Urinary bladder (tissue), 4 donors: ENCODE measurements around the gene INPP5D. TPM values are rescaled to one million over a fixed set of nuclear protein-coding genes. Genes with fewer than 3 reads are reported as not detected.

ENCODE experiments used
- DNase-seq: peaks from one replicate; pipeline ENCODE4 v3.0.0-alpha.2; 2015; ENCODE audit errors: extremely low spot score
- H3K27ac ChIP-seq: one replicate; pipeline ENCODE4 v1.5.1; 2013; ENCODE audit warnings: low read depth, mild to moderate bottlenecking, moderate library complexity
- H3K36me3 ChIP-seq: one replicate; pipeline ENCODE4 v1.6.1; 2013; ENCODE audit warnings: mild to moderate bottlenecking, moderate library complexity; ENCODE audit not compliant: insufficient read depth
- H3K4me1 ChIP-seq: one replicate; pipeline ENCODE4 v1.6.1; 2013; ENCODE audit warnings: mild to moderate bottlenecking, moderate library complexity; ENCODE audit not compliant: insufficient read depth
- H3K4me3 ChIP-seq: one replicate; pipeline ENCODE4 v1.5.1; 2013; ENCODE audit warnings: low read depth, low read length
- WGBS: extraction: QIAGEN DNeasy Blood & Tissue Kit; methylation state at CpG from one replicate; pipeline ENCODE4 v1.1.7; 2013; 5-methylcytosine and 5-hydroxymethylcytosine counted together
- polyA plus RNA-seq: library from polyadenylated mRNA; stranded (reverse); fragments of 200-250 nt; gene quantifications from one replicate; pipeline ENCODE4 v1.2.3, GENCODE V29; 2013
- total RNA-seq: library from RNA; depleted of rRNA; stranded (reverse); fragments of >200 nt; gene quantifications from one replicate; pipeline ENCODE4 v1.2.3, GENCODE V29; 2014
- donor health status: healthy with polysubstance abuse.
- donor health status: healthy.

INPP5D gene
- total and polyA plus RNA-seq, 2 donors: 8.4 to 13.5 TPM

DNA sequence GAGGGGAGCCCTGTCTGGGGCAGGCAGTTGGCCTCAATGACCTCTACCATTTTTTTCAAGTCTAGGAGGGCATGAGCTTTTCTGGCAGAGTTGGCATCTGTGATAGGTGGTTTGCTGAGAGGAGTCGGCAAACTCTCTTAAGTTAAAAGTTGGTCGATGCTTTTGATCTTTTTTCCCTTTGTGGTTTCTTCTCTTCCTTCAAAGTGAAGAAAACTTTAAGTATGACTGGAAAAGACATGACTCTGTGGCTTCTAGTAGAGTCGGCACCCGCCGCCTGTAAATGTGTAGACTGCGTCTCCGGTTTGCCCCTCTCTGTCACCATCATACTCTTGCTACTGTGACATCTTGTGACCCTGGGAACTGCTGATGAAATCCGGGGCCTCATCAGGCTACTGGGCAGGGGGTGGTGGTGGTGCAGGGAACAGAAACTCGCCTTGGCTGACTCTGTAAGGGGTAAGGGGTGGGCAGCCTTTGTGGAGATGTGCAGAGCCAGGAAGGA is 21.1 kb downstream of the INPP5D start:
- H3K27ac ChIP-seq: no peak overlapping the region
- DNase-seq: no peak
- no peak overlapping the region for H3K4me3 ChIP-seq
- H3K4me1 ChIP-seq: no peaks in the 10 kb centered on the region
- H3K36me3 ChIP-seq: no peaks in the 10 kb centered on the region
- WGBS: 76% methylated on average over 9 of the region's 9 CpGs

DNA sequence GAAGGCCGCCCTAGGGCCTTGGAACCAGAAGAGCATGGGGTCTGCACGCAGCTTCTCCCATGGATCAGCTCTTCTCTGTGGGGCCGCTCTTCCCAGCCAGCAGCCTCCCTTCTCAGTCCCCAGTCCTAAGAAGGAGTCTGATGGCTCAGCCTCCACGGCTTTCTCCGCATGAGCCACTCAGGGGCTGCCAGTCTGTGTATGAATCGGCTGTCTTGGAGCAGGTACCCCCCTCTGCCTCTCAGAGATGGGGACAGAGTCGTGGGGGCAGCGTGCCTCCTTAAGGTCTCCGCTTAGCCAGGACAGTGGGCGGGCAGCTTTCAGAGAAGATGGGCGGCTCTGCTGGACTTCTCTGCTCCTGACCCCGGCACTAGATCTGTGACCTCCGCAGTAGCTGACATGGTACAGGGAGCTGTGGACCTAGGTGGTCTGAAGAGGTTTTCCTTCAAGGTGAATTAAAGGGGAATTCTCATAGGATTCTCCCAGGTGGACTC is 21.6 kb downstream of the INPP5D start:
- 91% methylated on average over 13 of the region's 13 CpGs for WGBS
- H3K27ac ChIP-seq: no peak overlapping the region
- no peak for DNase-seq

DNA sequence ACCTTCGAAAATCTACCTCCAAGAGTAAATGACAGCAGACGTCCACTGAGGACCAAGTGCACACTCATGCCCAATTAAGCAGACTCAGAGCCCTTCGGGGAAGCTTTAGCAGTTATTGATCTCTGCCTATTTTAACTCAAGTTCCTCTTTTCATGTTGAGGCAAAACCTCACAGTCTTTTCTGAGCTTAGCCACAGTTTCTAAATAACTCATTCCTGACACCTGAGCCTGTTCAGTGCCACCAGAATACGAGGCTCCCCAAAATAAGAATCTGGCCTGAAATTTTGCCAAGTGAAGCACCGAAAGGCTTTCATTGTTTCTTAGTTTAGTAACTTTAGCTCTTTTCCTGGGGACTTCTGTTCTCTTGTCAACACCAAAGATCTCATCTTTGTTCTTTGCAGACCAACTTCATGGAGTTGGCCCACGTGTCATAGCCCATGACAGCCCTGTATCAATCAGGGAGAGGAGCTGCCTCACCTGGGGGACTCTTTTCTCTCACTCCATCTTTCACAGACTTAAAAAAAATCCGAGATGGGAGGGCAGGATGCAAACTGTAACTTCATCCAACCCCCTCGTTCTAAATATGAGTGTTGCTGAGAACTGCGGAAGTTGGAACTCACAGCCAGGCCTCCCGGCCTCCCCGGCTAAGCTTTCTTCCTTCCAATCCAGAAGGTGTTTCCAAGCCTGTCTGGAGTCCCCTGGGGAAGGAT is 22.2 kb downstream of the INPP5D start:
- WGBS: 69% methylated on average over 11 of the region's 11 CpGs
- Histone ChIP-seq H3K27ac (peak overlapping the region; percentile 48), H3K4me3 (no peak overlapping the region), H3K4me1 (no peaks in the 10 kb centered on the region), H3K36me3 (no peaks in the 10 kb centered on the region)
- no peak for DNase-seq

More for the DNA sequence above, 21.6 kb downstream of the INPP5D start:
- H3K4me1 ChIP-seq: no peaks in the 10 kb centered on the region
- no peak overlapping the region for H3K4me3 ChIP-seq
- no peaks in the 10 kb centered on the region for H3K36me3 ChIP-seq

DNA sequence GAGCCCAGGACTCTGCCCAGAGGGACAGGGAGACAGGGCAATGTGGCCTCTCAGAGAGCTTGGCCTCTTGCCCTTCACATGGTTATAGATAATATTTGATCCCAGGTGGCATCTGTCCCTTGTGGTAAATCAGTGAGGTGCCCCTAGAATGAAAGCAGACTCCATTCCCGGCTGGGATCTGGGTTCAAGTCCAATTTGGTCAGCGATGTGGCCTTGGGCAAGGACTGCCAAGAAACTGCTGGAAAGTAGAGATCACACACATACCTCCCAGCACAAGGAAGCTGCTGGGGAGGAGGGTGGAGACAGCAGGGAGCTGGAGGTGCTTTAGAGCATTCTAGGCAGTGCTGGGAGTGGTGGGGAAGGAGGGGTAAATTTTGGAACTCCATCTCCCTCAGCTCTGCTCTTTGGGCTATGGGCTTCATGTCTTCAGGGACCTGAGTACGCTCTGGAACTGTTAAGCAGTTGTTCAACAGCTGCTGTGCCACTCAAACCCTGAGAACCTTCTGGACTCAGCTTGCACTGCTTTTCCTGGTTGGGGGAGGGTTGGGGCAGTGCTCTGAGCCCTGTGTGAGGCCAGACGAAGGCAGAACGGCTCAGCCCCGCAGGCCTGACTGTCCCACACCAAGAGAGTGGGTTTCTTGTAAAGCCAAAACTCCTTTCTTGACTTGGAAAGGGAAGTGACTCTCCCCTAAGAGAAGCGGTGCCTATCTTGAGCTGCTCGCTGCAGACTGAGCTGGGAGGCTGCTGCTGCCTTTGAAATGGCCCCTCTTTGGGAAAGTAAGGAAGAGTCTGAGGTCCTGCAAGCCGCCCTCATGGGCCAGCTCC is 23.0 kb downstream of the INPP5D start:
- peak overlapping the region; percentile 61 for H3K27ac ChIP-seq
- 60% methylated on average over 9 of the region's 9 CpGs for WGBS
- no peaks in the 10 kb centered on the region for H3K4me1 ChIP-seq
- no peak overlapping the region for H3K4me3 ChIP-seq
- H3K36me3 ChIP-seq: no peaks in the 10 kb centered on the region
- DNase-seq: no peak

DNA sequence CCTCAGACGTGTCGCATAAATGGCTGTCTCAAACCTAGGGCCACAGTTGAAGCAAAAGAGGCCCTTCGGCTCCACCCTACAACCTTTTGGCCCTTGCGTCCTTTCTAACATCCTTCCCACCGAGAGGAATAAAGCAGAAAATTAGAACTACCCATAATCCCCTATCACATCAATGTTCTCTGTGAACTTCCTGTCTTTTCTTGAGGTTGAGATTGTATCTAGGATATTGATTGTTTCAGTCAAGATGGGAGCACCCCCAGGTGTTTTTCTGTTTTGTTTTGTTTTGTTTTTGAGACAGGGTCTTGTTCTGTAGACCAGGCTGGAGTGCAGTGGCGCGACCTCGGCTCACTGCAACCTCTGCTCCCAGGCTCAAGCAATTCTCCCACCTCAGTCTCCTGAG is 23.6 kb downstream of the INPP5D start:
- WGBS: 83% methylated on average over 8 of the region's 8 CpGs
- H3K27ac ChIP-seq: peak overlapping the region; percentile 61

DNA sequence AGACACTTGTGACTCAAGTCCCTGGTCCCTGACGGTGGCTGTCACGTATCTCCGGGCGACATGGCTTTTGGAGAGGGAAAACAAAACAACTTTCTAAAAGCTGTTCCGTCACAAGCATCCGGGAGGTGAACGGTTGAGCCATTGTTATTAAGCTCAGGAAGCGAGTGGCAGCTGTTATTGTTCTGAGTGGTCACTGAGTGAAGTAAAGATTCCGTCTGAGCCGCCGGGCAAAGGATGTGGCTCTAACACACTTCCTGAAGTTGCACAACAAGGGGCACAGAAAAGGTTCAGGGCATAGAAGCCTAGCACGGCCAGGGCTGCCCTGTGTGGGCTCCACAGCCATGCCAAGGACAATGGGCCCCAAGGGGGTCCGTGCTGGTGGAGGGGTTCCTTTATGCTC is 24.3 kb downstream of the INPP5D start:
- no peak for DNase-seq
- Histone ChIP-seq H3K36me3 (no peaks in the 10 kb centered on the region), H3K27ac (no peak overlapping the region), H3K4me1 (no peaks in the 10 kb centered on the region), H3K4me3 (no peak overlapping the region)
- 69% methylated on average over 13 of the region's 13 CpGs for WGBS

More for the DNA sequence above, 23.6 kb downstream of the INPP5D start:
- no peaks in the 10 kb centered on the region for H3K4me1 ChIP-seq
- H3K36me3 ChIP-seq: no peaks in the 10 kb centered on the region
- no peak for DNase-seq
- H3K4me3 ChIP-seq: no peak overlapping the region

DNA sequence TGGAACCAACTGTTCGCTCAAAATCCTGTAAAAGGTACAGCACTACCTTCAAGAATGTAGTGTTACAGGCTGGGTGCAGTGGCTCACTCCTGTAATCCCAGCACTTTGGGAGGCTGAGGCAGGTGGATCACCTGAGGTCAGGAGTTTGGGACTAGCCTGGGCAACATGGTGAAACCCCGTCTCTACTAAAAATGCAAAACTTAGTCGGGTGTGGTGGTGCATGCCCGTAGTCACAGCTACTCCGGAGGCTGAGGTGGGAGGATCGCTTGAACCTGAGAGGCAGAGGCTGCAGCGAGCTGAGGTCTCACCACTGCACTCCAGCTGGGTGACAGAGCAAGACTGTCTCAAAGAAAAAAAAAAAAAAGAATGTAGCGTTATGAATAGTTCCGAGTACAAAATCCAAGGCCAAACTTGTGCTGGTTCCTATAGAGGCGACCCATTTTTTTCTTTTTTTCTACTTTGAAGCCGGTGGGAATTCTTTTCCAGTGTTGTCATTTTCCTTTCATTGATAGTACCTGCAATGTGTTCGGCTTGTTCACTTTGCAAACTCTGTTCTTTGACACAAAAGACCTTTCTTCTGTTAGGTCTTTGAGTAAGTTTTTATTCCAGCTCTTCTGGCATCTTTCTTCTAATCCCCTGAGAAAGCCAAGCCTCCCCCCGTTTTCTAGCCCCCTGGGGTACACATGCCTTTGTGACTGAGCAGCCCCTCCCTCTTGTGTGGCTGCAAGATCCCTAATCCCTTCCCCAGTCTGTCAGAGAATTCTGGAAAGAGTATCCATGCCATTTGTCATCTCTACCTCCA is 25.1 kb downstream of the INPP5D start:
- no peak overlapping the region for H3K27ac ChIP-seq
- 79% methylated on average over 13 of the region's 13 CpGs for WGBS
- H3K4me3 ChIP-seq: no peak overlapping the region
- no peak for DNase-seq
- H3K36me3 ChIP-seq: no peaks in the 10 kb centered on the region
- H3K4me1 ChIP-seq: no peaks in the 10 kb centered on the region

DNA sequence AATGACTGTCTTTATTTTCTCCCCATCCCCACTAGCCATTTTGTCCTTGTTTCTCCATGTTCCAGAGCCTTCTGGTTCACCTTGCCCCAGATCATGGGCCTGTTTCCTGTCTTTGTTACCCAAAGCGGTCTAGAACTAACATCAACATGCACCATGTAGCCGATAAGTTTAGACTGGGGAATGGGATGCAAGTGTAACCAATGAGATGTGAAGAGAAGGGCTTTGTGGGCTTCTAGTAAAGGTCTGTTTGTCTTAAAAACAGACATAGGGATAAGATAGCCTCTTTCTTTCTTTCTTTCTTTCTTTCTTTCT is 25.7 kb downstream of the INPP5D start:
- 83% methylated on average over 2 of the region's 2 CpGs for WGBS
- H3K4me1 ChIP-seq: no peaks in the 10 kb centered on the region
- H3K4me3 ChIP-seq: no peak overlapping the region
- H3K36me3 ChIP-seq: no peaks in the 10 kb centered on the region
- DNase-seq: no peak
- H3K27ac ChIP-seq: no peak overlapping the region

DNA sequence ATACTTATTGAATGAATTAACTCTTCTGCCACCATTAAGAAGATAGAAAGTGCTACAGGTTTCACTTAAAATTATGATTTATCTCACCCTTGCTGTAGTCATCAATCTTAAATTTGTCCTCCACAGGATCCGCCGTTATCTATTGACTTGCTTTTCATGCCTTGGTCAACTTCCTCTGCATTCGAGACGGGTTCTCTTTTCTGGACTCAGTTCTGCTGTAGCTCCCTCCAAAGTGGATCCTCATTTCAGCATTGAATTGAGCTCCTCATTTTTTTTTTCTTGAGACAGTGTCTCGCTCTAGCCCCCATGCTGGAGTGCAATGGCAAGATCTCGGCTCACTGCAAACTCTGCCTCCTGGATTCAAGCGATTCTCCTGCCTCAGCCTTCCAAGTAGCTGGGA is 27.6 kb downstream of the INPP5D start:
- no peak overlapping the region for H3K27ac ChIP-seq
- WGBS: 91% methylated on average over 7 of the region's 7 CpGs
- no peak for DNase-seq

DNA sequence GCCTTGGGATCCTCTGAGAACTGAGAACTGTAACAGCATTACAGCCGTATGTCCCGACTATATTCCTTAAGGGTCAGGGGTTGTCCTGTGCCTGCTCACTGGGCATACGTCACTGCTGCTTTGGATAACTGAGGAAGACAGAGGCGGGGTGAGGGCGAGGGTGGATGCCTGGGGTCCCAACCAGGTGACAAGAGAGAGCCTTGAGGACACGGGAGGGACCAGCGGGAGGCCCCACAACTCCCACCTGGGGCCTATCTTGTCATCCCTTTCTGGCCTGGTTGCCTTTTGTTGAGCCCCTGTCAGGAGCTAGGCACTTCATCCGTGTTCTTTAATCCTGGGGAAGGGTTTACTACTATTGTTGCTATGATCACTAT is 28.8 kb downstream of the INPP5D start:
- no peak for DNase-seq
- no peaks in the 10 kb centered on the region for H3K4me1 ChIP-seq
- 85% methylated on average over 8 of the region's 8 CpGs for WGBS
- H3K27ac ChIP-seq: no peak overlapping the region
- H3K36me3 ChIP-seq: no peaks in the 10 kb centered on the region
- no peak overlapping the region for H3K4me3 ChIP-seq

More for the DNA sequence above, 27.6 kb downstream of the INPP5D start:
- Histone ChIP-seq H3K4me1 (no peaks in the 10 kb centered on the region), H3K36me3 (no peaks in the 10 kb centered on the region), H3K4me3 (no peak overlapping the region)

DNA sequence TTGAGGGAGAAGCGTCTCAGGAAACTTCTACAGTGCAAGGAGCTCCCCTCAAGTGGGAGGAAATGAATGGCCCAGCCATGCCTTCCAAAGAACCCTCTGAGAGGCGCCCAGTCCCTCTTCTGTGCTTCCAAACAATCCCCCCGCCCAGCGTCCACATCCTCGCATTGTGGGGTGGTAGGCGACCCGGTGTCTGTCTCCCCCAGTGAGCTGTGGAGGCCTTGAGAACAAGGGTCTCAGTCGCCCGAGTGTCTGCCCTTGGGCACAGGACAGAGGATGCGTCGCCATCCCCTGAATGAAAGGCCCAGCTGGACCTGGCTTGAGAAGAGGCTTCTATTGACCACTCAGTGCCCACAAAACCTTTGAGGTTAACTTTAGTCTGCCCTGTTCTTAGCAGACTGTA is 29.7 kb downstream of the INPP5D start:
- H3K4me3 ChIP-seq: no peak overlapping the region
- DNase-seq: no peak
- H3K36me3 ChIP-seq: no peaks in the 10 kb centered on the region
- H3K27ac ChIP-seq: no peak overlapping the region
- WGBS: 91% methylated on average over 11 of the region's 11 CpGs
- H3K4me1 ChIP-seq: no peaks in the 10 kb centered on the region

DNA sequence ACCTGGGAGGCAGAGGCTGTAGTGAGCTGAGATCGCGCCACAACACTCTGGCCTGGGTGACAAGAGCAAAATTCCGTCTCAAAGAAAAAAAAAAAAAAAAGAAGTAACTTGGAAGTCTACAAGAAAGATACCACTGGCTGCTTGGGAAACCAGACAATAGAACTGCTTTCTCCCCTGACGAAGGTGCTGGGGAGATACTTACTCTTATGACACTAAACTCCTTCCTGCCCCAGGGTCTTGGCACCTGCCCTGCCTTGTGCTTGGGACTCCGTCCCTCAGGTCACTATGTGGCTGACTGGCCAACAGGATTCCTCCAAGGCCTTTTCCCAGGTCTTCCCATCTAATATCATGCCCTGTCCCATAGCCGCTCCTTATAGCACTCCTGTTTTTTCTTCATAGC is 30.7 kb downstream of the INPP5D start:
- Histone ChIP-seq H3K4me3 (no peak overlapping the region), H3K4me1 (no peaks in the 10 kb centered on the region), H3K36me3 (no peaks in the 10 kb centered on the region), H3K27ac (no peak overlapping the region)
- 92% methylated on average over 6 of the region's 6 CpGs for WGBS
- no peak for DNase-seq

DNA sequence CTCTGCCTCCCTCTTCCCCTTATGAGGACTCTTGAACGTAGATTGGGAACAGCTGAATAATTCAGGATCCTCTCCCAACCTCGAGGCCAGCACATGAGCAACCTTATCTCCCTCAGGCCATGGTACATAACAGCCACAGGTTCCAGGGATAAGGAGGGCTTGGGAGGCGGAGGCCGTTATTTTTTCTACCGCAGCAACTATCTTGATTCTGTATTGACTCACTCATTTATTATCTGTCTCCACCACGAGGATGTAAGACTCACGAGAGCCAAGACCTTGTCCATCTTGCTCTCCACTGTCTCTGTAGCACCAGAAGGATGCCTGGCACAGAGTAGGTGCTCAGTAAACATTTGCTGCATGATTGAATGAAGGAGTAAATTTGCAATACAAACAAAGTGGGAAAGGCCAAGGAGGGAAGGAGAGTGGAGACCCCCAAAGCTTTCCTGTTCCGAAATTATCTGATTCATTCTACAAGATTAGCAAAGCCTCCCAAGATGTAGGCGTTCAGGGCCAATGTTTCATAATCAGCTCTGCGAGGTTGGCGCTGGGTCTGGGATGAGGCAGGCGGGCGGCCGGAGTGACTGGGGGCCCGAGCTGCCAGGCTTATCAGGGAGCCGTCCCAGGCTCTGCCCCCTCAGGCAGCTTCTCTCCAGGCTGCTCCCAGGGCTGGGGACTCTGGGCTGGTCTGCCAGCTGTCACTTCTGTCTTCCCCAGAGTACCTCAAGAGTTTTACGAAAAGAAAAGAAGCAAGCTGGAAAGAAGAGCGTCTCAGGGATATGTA is 31.6 kb downstream of the INPP5D start:
- WGBS: 81% methylated on average over 18 of the region's 18 CpGs
- Histone ChIP-seq H3K27ac (no peak overlapping the region), H3K36me3 (no peaks in the 10 kb centered on the region), H3K4me1 (no peaks in the 10 kb centered on the region), H3K4me3 (no peak overlapping the region)
- no peak for DNase-seq
